Fibroblast of pulmonary artery (primary cell): ENCODE data around the gene KIRREL3.

Source experiments
- DNase-seq: peaks from one replicate; pipeline ENCODE4 v3.0.0-alpha.2; 2010; ENCODE audit warnings: low read depth
- H3K4me3 ChIP-seq: replicated peaks from 2 replicates; pipeline ENCODE4 v1.5.1; 2011; ENCODE audit warnings: low read depth, mild to moderate bottlenecking, control low read depth, low read length, moderate library complexity
- TF ChIP-seq, protein P1 (sequence below): IDR thresholded peaks from 2 replicates; pipeline ENCODE4 v1.5.1; 2011; ENCODE audit warnings: mild to moderate bottlenecking, control low read depth, low read length, inconsistent platforms; ENCODE audit errors: missing control alignments

KIRREL3 gene

DNA sequence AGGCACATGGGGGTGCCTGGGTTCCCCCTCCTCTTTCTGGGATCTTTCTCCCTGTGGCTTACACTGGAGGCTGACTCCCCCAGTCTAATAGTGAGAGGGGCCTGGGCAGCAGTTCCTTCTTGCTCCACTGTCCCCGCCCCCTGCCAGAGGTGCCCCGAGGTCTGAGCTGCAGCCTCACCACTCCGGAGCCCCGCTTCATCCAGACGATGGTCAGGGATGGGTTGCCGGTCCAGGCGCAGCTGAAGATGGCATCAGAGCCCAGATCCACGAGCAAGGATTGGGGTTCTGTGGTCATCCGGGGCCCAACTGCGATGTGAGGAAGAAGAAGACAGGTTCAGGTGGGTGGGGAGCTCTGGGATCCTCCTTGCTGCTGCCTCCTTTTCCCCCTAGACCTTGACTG is 554.0 kb downstream of the KIRREL3 start:
- TF ChIP-seq, protein P1, sequence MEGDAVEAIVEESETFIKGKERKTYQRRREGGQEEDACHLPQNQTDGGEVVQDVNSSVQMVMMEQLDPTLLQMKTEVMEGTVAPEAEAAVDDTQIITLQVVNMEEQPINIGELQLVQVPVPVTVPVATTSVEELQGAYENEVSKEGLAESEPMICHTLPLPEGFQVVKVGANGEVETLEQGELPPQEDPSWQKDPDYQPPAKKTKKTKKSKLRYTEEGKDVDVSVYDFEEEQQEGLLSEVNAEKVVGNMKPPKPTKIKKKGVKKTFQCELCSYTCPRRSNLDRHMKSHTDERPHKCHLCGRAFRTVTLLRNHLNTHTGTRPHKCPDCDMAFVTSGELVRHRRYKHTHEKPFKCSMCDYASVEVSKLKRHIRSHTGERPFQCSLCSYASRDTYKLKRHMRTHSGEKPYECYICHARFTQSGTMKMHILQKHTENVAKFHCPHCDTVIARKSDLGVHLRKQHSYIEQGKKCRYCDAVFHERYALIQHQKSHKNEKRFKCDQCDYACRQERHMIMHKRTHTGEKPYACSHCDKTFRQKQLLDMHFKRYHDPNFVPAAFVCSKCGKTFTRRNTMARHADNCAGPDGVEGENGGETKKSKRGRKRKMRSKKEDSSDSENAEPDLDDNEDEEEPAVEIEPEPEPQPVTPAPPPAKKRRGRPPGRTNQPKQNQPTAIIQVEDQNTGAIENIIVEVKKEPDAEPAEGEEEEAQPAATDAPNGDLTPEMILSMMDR, result no peak
- no peak overlapping the region for H3K4me3 ChIP-seq
- no peak for DNase-seq

DNA sequence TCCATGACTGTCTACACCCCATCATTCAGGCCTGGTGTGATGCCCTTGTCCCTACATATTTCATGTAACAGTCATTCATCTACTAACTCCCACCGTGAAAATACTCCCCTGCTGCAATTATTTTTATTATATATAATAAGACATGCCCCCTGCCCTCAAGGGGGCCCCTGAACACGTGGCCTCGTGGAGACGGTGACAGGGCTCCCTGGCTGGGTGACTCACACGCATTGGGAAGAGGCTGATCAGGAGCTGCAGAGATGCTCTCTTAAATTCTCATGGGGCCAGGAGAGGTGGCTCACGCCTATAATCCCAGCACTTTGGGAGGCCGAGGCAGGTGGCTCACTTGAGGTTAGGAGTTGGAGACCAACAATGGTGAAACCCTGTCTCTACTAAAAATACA is 556.5 kb downstream of the KIRREL3 start:
- TF ChIP-seq, protein P1, result no peak
- no peak overlapping the region for H3K4me3 ChIP-seq
- no peak for DNase-seq

GRCh38 chr11:126443120-126443519 is 557.5 kb downstream of the KIRREL3 start:
- no peak overlapping the region for H3K4me3 ChIP-seq
- TF ChIP-seq, protein P1, result no peak
- no peak for DNase-seq

DNA sequence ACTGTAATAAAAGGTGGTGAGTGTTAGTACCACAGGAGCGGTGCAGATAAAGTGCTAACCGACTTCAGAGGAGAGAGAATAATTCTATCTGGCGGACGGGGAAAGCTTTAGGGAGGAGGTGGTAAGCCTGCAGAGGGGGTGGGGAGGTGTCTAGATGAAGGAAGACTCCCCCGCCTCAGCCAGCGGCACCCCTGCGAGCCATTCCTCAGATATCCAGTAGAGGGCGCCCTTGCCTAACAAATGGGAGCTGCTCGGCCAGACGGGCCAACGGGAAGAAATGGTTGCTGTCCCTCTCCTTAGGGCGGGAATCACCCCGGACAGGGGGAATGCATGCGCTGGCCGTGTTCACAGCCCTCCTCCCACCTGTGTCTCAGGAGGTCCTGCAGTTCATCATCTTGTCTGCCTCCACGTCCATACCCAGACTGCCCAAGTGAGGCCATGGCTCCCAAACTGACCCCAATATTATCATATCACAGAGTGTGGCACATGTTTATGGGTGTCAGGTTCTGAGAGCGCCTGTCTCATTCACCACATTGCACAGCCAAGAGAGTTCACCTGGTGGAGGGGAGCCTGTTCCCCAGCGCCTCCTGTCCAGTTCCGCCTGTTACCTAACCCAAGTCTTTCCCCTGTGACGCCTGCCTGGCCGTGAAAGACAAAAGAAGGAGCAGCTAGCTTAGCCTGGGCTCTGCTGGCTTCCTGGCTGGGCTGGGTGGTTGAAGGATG is 559.6 kb downstream of the KIRREL3 start:
- DNase-seq, result peak; percentile 78
- TF ChIP-seq, protein P1, result peak; percentile 82
- no peak overlapping the region for H3K4me3 ChIP-seq

DNA sequence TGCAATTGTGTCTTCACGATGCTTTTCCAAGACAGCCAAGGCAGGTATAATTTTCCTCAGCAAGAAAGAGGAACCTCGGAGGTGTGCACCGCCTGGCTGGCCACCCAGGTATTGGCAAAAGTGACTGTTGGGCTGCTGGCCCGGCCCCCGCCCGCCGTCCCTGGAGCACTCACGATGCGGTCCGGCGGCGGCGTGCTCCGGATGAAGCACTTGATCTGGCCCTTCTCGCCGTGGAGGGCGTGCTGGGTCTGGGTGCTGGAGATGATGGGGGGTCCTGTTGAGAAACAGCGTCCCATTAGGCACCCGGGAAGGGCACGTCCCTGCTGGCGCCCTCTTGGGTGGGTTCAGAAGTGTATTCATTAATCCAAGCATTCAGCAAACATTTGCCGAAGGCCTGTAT is 560.3 kb downstream of the KIRREL3 start:
- DNase-seq, result no peak
- H3K4me3 ChIP-seq, result no peak overlapping the region
- TF ChIP-seq, protein P1, result no peak

DNA sequence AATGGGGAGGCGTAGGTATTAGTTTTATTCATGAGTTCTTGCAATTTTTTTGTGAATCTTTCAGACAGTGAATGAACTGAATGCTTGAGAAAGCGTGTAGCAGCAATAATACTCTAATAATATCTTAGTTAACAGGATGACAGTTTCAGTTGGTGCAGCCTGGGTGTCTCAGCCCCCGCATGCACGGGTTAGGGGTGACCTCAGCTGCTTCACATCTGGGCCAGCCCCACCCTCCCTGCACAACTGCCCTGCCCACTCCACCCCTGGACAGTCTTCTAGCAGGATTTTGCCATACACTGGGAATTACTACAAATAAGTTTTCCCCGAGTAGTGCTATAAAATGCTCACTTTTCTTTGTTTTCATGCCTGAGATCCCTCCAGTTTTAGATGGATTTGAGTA is 561.9 kb downstream of the KIRREL3 start:
- TF ChIP-seq, protein P1, result no peak
- no peak overlapping the region for H3K4me3 ChIP-seq
- DNase-seq, result no peak

- TF ChIP-seq, protein P1, result no peak
- no peak overlapping the region for H3K4me3 ChIP-seq
- DNase-seq, result no peak
These were observed 562.3 kb downstream of the KIRREL3 start for GRCh38 chr11:126438272-126438671.
